ENCODE data around the gene EME2. TPM values are rescaled to one million over a fixed set of nuclear protein-coding genes. Genes with fewer than 3 reads are reported as not detected.

The EME2 gene
- total RNA-seq, 1 experiment from 2014 or later: 24.2 TPM

- CTCF ChIA-PET: interaction anchor here (0.6 kb wide), 1 partner anchor 672 kb away, joined by 3 read pairs; no protein-coding TSS in a partner anchor
- Histone ChIP-seq H2AFZ (no peak overlapping the region), H4K20me1 (ENCODE audit: insufficient read depth) (peaks cover 37% of the 10 kb centered on the region), H3F3A (ENCODE audit: insufficient read depth, low read depth) (peaks cover 34% of the 10 kb centered on the region), H3K4me3 (no peak overlapping the region), H3K36me3 (ENCODE audit: low read depth) (0 out of 2 replicates have a peak, but pooled peaks cover 7% of the 10 kb centered on the region), H3K27me3 (ENCODE audit: insufficient read depth, low read depth) (no peaks in the 10 kb centered on the region), H3K4me2 (peak overlapping the region; percentile 99), H3K79me2 (ENCODE audit: low read depth) (peaks cover 41% of the 10 kb centered on the region), H3K9me3 (ENCODE audit: insufficient read depth, low read depth) (no peaks in the 10 kb centered on the region), H3K9me2 (ENCODE audit: insufficient read depth) (no peaks in the 10 kb centered on the region), H3K27ac (no peak overlapping the region), H3K4me1 (replicated peaks; ENCODE audit: insufficient read depth) (peaks cover 15% of the 10 kb centered on the region)
- TF ChIP-seq CTCF (conservative IDR thresholded peaks at IDR 0.05) (no peak), EZH2 (IDR thresholded peaks at IDR 0.05; ENCODE audit: low read depth) (no peak)
- POLR2A ChIA-PET (ENCODE audit: unreplicated experiment): interaction anchor here (1.4 kb wide), 1 partner anchor 7 kb away, joined by 8 read pairs; the partner anchor contains the start of genes NUBP2 and SPSB3
- no peak for DNase-seq
- intact Hi-C loops (cut with micrococcal nuclease; ENCODE audit: unreplicated experiment): no loop called here
- BruUV-seq (replicated peaks): no TSS peak
Observed at GRCh38 chr16:1775006-1775845, 2.6 kb downstream of the EME2 start.

GRCh38 chr16:1775846-1776671 lies 3.4 kb downstream of the EME2 start:
- no peak for TF ChIP-seq CTCF (conservative IDR thresholded peaks at IDR 0.05)
- ChIA-PET CTCF (no interaction called here), POLR2A (ENCODE audit: unreplicated experiment) (no interaction called here)
- Histone ChIP-seq H3K4me1 (replicated peaks; ENCODE audit: insufficient read depth) (peaks cover 14% of the 10 kb centered on the region), H2AFZ (no peak overlapping the region), H3K27ac (no peak overlapping the region), H3F3A (ENCODE audit: insufficient read depth, low read depth) (peaks cover 39% of the 10 kb centered on the region), H3K9me2 (ENCODE audit: insufficient read depth) (no peaks in the 10 kb centered on the region), H3K79me2 (ENCODE audit: low read depth) (peaks cover 47% of the 10 kb centered on the region), H3K36me3 (ENCODE audit: low read depth) (0 out of 2 replicates have a peak, but pooled peaks cover 13% of the 10 kb centered on the region), H4K20me1 (ENCODE audit: insufficient read depth) (peaks cover 44% of the 10 kb centered on the region), H3K4me2 (no peak overlapping the region), H3K9me3 (ENCODE audit: insufficient read depth, low read depth) (no peaks in the 10 kb centered on the region), H3K27me3 (ENCODE audit: insufficient read depth, low read depth) (no peaks in the 10 kb centered on the region), H3K4me3 (no peak overlapping the region)
- no TSS peak for BruUV-seq (replicated peaks)
- intact Hi-C loops (cut with micrococcal nuclease; ENCODE audit: unreplicated experiment): no loop called here
- no peak for DNase-seq

GRCh38 chr16:1776672-1776955 lies 4.0 kb downstream of the EME2 start:
- no peak for TF ChIP-seq CTCF (conservative IDR thresholded peaks at IDR 0.05)
- TF ChIP-seq EZH2 (IDR thresholded peaks at IDR 0.05; ENCODE audit: low read depth): no peak
- H2AFZ ChIP-seq: no peak overlapping the region
- no peaks in the 10 kb centered on the region for H3K27me3 ChIP-seq (ENCODE audit: insufficient read depth, low read depth)
- no peak overlapping the region for H3K4me2 ChIP-seq
- H4K20me1 ChIP-seq (ENCODE audit: insufficient read depth): peaks cover 49% of the 10 kb centered on the region
- POLR2A ChIA-PET (ENCODE audit: unreplicated experiment): no interaction called here
- no peak overlapping the region for H3K4me3 ChIP-seq
- H3K36me3 ChIP-seq (ENCODE audit: low read depth): 0 out of 2 replicates have a peak, but pooled peaks cover 13% of the 10 kb centered on the region
- DNase-seq: no peak
- no peaks in the 10 kb centered on the region for H3K9me3 ChIP-seq (ENCODE audit: insufficient read depth, low read depth)
- intact Hi-C loops (cut with micrococcal nuclease; ENCODE audit: unreplicated experiment): no loop called here
- CTCF ChIA-PET: no interaction called here
- no peak overlapping the region for H3K27ac ChIP-seq
- no peaks in the 10 kb centered on the region for H3K9me2 ChIP-seq (ENCODE audit: insufficient read depth)
- BruUV-seq (replicated peaks): no TSS peak
- H3K79me2 ChIP-seq (ENCODE audit: low read depth): peaks cover 53% of the 10 kb centered on the region
- peaks cover 18% of the 10 kb centered on the region for H3K4me1 ChIP-seq (replicated peaks; ENCODE audit: insufficient read depth)
- H3F3A ChIP-seq (ENCODE audit: insufficient read depth, low read depth): peaks cover 45% of the 10 kb centered on the region

Data from PC-9 (cell line).